ENCODE results near the gene GNAT1. TPM values are rescaled to one million over a fixed set of nuclear protein-coding genes. Genes with fewer than 3 reads are reported as not detected.

Gene GNAT1
- total and polyA plus RNA-seq, 2 of the 13 experiments (the other 11 are each of a cell fraction or from before 2014, with no cell fraction given): 0.15 TPM; not detected in 1

DNA sequence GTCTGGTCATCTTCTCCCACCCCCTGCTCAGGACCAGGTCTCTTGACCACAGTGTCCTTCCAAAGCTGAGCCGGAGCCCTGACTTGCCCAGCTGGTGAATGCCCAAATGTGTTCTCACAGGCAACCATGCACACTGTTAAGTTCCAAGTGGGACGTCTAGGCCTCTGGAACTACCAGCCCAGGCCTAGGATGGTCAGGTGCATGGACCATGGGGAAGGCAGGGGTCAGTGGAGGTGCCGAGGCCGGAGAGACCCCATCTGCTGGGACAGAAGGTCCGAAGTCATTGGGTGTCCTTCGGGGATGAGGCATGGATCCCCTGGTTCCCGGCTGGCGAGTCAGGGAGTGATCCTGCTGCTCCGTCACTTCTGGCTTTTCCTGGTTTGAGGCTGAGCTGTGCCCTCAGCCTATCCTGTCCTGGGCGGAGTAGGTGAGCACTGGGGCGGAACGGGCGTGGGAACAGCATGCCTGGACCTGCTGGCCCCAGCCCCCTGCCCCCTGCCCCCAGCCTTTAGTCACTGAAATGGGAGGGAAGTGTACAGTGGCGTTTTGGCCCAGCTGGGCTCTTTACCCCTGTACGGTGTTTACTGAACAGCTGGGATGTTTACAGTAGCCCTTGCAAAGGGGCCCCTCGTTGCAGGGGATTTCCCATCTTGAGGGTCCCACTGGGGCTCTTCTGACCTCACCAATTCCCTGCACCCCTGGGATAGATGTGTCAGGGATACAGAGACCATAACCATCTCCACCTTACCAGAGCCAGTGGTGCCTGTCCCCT is 24.2 kb upstream of the GNAT1 start (continued):
- TF ChIP-seq, protein P1, sequence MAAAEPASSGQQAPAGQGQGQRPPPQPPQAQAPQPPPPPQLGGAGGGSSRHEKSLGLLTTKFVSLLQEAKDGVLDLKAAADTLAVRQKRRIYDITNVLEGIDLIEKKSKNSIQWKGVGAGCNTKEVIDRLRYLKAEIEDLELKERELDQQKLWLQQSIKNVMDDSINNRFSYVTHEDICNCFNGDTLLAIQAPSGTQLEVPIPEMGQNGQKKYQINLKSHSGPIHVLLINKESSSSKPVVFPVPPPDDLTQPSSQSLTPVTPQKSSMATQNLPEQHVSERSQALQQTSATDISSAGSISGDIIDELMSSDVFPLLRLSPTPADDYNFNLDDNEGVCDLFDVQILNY (CRISPR knock-in tag; conservative IDR thresholded peaks at IDR 0.05): no peak
- TF ChIP-seq, protein P2, sequence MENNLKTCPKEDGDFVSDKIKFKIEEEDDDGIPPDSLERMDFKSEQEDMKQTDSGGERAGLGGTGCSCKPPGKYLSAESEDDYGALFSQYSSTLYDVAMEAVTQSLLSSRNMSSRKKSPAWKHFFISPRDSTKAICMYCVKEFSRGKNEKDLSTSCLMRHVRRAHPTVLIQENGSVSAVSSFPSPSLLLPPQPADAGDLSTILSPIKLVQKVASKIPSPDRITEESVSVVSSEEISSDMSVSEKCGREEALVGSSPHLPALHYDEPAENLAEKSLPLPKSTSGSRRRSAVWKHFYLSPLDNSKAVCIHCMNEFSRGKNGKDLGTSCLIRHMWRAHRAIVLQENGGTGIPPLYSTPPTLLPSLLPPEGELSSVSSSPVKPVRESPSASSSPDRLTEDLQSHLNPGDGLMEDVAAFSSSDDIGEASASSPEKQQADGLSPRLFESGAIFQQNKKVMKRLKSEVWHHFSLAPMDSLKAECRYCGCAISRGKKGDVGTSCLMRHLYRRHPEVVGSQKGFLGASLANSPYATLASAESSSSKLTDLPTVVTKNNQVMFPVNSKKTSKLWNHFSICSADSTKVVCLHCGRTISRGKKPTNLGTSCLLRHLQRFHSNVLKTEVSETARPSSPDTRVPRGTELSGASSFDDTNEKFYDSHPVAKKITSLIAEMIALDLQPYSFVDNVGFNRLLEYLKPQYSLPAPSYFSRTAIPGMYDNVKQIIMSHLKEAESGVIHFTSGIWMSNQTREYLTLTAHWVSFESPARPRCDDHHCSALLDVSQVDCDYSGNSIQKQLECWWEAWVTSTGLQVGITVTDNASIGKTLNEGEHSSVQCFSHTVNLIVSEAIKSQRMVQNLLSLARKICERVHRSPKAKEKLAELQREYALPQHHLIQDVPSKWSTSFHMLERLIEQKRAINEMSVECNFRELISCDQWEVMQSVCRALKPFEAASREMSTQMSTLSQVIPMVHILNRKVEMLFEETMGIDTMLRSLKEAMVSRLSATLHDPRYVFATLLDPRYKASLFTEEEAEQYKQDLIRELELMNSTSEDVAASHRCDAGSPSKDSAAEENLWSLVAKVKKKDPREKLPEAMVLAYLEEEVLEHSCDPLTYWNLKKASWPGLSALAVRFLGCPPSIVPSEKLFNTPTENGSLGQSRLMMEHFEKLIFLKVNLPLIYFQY (CRISPR knock-in tag; IDR thresholded peaks at IDR 0.05; ENCODE audit: borderline replicate concordance): peak; percentile 36; the same call in 1 of the 2 replicates
- TF ChIP-seq HNRNPK (IDR thresholded peaks at IDR 0.05; ENCODE audit: low read depth, low read length, poor library complexity, severe bottlenecking): no peak
- TF ChIP-seq, protein P3, sequence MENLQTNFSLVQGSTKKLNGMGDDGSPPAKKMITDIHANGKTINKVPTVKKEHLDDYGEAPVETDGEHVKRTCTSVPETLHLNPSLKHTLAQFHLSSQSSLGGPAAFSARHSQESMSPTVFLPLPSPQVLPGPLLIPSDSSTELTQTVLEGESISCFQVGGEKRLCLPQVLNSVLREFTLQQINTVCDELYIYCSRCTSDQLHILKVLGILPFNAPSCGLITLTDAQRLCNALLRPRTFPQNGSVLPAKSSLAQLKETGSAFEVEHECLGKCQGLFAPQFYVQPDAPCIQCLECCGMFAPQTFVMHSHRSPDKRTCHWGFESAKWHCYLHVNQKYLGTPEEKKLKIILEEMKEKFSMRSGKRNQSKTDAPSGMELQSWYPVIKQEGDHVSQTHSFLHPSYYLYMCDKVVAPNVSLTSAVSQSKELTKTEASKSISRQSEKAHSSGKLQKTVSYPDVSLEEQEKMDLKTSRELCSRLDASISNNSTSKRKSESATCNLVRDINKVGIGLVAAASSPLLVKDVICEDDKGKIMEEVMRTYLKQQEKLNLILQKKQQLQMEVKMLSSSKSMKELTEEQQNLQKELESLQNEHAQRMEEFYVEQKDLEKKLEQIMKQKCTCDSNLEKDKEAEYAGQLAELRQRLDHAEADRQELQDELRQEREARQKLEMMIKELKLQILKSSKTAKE (CRISPR knock-in tag; IDR thresholded peaks at IDR 0.05; ENCODE audit: borderline replicate concordance): 0 out of 2 replicates have a peak, but pooled peaks have one; percentile 55
- TF ChIP-seq CEBPB (IDR thresholded peaks at IDR 0.05; ENCODE audit: borderline replicate concordance, low read depth, low read length): no peak
- TF ChIP-seq ZNF292 (CRISPR knock-in tag; IDR thresholded peaks at IDR 0.05; ENCODE audit: borderline replicate concordance, low read depth): no peak
- TF ChIP-seq, protein P4, sequence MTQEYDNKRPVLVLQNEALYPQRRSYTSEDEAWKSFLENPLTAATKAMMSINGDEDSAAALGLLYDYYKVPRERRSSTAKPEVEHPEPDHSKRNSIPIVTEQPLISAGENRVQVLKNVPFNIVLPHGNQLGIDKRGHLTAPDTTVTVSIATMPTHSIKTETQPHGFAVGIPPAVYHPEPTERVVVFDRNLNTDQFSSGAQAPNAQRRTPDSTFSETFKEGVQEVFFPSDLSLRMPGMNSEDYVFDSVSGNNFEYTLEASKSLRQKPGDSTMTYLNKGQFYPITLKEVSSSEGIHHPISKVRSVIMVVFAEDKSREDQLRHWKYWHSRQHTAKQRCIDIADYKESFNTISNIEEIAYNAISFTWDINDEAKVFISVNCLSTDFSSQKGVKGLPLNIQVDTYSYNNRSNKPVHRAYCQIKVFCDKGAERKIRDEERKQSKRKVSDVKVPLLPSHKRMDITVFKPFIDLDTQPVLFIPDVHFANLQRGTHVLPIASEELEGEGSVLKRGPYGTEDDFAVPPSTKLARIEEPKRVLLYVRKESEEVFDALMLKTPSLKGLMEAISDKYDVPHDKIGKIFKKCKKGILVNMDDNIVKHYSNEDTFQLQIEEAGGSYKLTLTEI (CRISPR knock-in tag; conservative IDR thresholded peaks at IDR 0.05): no peak
- no peak for TF ChIP-seq ZNF749 (CRISPR knock-in tag; IDR thresholded peaks at IDR 0.05; ENCODE audit: borderline replicate concordance)
- TF ChIP-seq, protein P5, sequence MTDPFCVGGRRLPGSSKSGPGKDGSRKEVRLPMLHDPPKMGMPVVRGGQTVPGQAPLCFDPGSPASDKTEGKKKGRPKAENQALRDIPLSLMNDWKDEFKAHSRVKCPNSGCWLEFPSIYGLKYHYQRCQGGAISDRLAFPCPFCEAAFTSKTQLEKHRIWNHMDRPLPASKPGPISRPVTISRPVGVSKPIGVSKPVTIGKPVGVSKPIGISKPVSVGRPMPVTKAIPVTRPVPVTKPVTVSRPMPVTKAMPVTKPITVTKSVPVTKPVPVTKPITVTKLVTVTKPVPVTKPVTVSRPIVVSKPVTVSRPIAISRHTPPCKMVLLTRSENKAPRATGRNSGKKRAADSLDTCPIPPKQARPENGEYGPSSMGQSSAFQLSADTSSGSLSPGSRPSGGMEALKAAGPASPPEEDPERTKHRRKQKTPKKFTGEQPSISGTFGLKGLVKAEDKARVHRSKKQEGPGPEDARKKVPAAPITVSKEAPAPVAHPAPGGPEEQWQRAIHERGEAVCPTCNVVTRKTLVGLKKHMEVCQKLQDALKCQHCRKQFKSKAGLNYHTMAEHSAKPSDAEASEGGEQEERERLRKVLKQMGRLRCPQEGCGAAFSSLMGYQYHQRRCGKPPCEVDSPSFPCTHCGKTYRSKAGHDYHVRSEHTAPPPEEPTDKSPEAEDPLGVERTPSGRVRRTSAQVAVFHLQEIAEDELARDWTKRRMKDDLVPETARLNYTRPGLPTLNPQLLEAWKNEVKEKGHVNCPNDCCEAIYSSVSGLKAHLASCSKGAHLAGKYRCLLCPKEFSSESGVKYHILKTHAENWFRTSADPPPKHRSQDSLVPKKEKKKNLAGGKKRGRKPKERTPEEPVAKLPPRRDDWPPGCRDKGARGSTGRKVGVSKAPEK (CRISPR knock-in tag; IDR thresholded peaks at IDR 0.05; ENCODE audit: borderline replicate concordance): no peak
- no peak for TF ChIP-seq ZC3H13 (CRISPR knock-in tag; IDR thresholded peaks at IDR 0.05)
- TF ChIP-seq FOXP1 (IDR thresholded peaks at IDR 0.05): peak; percentile 63; the same call in 1 of the 2 replicates
- peak; percentile 90 for TF ChIP-seq FOXP1 (CRISPR knock-in tag; IDR thresholded peaks at IDR 0.05)
- TF ChIP-seq ZFP90 (CRISPR knock-in tag; IDR thresholded peaks at IDR 0.05; ENCODE audit: borderline replicate concordance): no peak
- TF ChIP-seq PPARG (CRISPR knock-in tag; conservative IDR thresholded peaks at IDR 0.05): 0 out of 2 replicates have a peak, but pooled peaks have one; percentile 18
- 0 out of 2 replicates have a peak, but pooled peaks have one; percentile 26 for TF ChIP-seq SIN3A (IDR thresholded peaks at IDR 0.05; ENCODE audit: borderline replicate concordance, low read depth, low read length)
- TF ChIP-seq ADNP (CRISPR knock-in tag; IDR thresholded peaks at IDR 0.05): no peak

All from HepG2 (cell line).